OCI-LY1 (cell line): ENCODE data around the gene MED13L.

Experiments used
- EZH2 ChIP-seq: fragments of 200-600 bp; sonication (generic), shearing (Covaris generic); IDR thresholded peaks from 2 replicates; pipeline ENCODE4 v1.8.0; 2017; ENCODE audit warnings: borderline replicate concordance, mixed run types, mild to moderate bottlenecking, antibody characterized with exemption, low read length, moderate library complexity, mixed read lengths
- TF ChIP-seq, protein P1 (sequence below): fragments of 200-600 bp; sonication (generic), shearing (Covaris generic); IDR thresholded peaks from 2 replicates; pipeline ENCODE4 v1.5.1; 2017; ENCODE audit warnings: mild to moderate bottlenecking, antibody characterized with exemption, low read length, moderate library complexity, mixed read lengths

DNA sequence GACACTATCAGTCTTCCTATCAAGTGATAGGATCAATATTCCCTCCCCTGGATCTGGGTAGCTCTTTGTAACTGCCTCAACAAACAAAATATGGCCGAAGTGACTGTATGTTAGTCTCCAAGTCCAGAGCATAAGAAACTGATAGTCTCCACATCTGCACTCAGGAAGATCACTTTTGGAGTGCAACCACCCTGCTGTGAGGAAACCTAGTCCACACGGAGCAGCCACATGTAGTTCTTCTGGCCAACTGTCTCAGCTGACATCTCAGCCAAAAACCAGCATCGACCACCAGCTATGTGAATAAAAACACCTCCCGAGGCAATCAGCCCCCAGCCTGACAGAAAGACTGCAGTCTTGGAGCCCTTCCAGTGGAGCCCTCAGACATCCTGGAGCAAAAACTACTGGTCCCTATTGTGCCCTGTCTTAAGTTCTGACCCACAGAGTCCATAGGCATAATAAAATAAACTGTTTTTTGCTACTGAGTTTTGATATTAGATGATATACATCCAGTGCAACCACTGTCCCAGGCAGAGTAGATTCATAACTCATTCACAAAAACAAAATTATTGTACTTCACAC, 143.8 kb downstream of the MED13L start:
- TF ChIP-seq, protein P1, sequence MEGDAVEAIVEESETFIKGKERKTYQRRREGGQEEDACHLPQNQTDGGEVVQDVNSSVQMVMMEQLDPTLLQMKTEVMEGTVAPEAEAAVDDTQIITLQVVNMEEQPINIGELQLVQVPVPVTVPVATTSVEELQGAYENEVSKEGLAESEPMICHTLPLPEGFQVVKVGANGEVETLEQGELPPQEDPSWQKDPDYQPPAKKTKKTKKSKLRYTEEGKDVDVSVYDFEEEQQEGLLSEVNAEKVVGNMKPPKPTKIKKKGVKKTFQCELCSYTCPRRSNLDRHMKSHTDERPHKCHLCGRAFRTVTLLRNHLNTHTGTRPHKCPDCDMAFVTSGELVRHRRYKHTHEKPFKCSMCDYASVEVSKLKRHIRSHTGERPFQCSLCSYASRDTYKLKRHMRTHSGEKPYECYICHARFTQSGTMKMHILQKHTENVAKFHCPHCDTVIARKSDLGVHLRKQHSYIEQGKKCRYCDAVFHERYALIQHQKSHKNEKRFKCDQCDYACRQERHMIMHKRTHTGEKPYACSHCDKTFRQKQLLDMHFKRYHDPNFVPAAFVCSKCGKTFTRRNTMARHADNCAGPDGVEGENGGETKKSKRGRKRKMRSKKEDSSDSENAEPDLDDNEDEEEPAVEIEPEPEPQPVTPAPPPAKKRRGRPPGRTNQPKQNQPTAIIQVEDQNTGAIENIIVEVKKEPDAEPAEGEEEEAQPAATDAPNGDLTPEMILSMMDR: no peak
- TF ChIP-seq EZH2: no peak
